Measurements from ENCODE around the gene PTGER4. TPM values are rescaled to one million over a fixed set of nuclear protein-coding genes. Genes with fewer than 3 reads are reported as not detected.
"Not testable (repeated sequence)": the region's sequence is repeated elsewhere in the genome, so short reads cannot be mapped to it uniquely, and the experiment has no call there.

The PTGER4 gene
- total RNA-seq, 4 donors from 2014 or later, result 13.3 to 44.6 (median 27.9) TPM

DNA sequence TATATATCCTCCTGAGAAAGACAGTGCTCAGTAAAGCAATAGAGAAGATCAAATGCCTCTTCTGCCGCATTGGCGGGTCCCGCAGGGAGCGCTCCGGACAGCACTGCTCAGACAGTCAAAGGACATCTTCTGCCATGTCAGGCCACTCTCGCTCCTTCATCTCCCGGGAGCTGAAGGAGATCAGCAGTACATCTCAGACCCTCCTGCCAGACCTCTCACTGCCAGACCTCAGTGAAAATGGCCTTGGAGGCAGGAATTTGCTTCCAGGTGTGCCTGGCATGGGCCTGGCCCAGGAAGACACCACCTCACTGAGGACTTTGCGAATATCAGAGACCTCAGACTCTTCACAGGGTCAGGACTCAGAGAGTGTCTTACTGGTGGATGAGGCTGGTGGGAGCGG lies 12.2 kb downstream of the PTGER4 start:
- 93% methylated on average over 8 of the region's 9 CpGs for WGBS

DNA sequence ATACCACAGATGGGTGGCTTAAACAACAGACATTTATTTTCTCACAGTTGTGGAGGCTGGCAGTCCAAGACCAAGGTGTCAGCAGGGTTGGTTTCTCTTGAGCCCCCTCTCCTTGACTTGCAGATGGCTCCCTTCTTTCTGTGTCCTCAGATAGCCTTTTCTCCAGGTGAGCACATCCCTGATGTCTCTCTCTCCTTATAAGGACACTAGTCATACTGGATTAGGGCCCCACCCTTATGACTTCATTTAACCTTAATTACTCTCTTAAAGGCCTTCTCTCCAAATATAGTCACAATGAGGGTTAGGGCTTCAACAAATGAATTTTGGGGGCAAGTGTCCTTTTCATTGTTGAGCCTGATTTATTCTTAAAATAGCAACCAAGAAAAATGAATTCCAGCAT lies 14.7 kb downstream of the PTGER4 start:
- Histone ChIP-seq H3K27ac (replicated peaks in 1 of 4) (no peak overlapping the region), H3K9me3 (no peaks in the 10 kb centered on the region), H3K27me3 (no peaks in the 10 kb centered on the region), H3K4me1 (peaks cover 6 to 12% (median 8%) of the 10 kb centered on the region in 4 donors), H3K4me3 (no peak overlapping the region), H3K36me3 (peaks cover 0 to 31% (median 13%) of the 10 kb centered on the region in 4 donors)
- TF ChIP-seq EP300 (IDR thresholded peaks at IDR 0.05), result no peak
- intact Hi-C loops (cut with DNase I), result no loop called here
- DNase-seq (ENCODE audit: extremely low spot score), result no peak

More for the DNA sequence above, 12.2 kb downstream of the PTGER4 start:
- Histone ChIP-seq H3K36me3 (peaks cover 0 to 31% (median 13%) of the 10 kb centered on the region in 4 donors), H3K27me3 (no peaks in the 10 kb centered on the region), H3K9me3 (no peaks in the 10 kb centered on the region), H3K4me1 (peaks cover 14 to 33% (median 26%) of the 10 kb centered on the region in 4 donors), H3K27ac (replicated peaks in 1 of 4) (no peak overlapping the region), H3K4me3 (no peak overlapping the region)
- intact Hi-C loops (cut with DNase I), result no loop called here
- no peak for TF ChIP-seq POLR2A (IDR thresholded peaks at IDR 0.05; ENCODE audit: low read depth)
- TF ChIP-seq EP300 (IDR thresholded peaks at IDR 0.05), result no peak
- TF ChIP-seq, protein P1, sequence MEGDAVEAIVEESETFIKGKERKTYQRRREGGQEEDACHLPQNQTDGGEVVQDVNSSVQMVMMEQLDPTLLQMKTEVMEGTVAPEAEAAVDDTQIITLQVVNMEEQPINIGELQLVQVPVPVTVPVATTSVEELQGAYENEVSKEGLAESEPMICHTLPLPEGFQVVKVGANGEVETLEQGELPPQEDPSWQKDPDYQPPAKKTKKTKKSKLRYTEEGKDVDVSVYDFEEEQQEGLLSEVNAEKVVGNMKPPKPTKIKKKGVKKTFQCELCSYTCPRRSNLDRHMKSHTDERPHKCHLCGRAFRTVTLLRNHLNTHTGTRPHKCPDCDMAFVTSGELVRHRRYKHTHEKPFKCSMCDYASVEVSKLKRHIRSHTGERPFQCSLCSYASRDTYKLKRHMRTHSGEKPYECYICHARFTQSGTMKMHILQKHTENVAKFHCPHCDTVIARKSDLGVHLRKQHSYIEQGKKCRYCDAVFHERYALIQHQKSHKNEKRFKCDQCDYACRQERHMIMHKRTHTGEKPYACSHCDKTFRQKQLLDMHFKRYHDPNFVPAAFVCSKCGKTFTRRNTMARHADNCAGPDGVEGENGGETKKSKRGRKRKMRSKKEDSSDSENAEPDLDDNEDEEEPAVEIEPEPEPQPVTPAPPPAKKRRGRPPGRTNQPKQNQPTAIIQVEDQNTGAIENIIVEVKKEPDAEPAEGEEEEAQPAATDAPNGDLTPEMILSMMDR (IDR thresholded peaks at IDR 0.05), result no peak
- no peak for TF ChIP-seq POLR2AphosphoS5 (IDR thresholded peaks at IDR 0.05)
- no peak for DNase-seq (ENCODE audit: extremely low spot score)

DNA sequence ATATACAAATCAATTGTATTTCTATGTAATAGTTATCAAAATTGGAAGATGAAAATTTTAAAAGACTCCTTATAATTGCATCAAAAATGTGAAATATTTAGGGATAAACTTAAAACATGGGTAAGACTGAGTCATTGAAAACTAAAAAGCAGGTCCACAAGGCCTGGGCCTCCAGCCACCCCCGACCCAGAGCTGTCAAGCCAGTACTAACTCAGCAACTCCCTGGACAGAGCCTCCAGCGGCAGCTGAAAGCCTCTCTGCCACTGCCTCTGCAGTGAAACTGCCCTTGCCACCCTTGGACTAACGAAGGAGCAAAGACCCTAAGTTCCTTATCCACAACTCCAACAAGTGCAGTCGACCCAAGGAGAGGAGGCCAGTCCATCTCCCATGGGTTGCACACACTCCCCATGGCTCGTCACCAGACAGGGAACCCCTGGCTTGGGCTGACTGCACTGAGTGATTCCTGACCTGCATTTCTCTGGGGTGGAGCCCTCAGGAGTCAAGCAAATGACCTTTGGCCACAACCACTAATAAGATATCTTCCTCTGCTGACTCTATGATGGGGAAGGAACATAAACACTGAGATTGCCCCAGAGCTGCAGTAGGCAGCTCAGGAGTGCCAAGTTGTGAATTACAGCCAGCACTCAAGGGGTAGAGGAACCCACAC lies 20.5 kb downstream of the PTGER4 start:
- intact Hi-C loops (cut with DNase I), result no loop called here
- WGBS, result 88% methylated on average over 5 of the region's 5 CpGs
- no peaks in the 10 kb centered on the region for H3K4me1 ChIP-seq
- DNase-seq (ENCODE audit: extremely low spot score), result no peak
- no peak overlapping the region for H3K4me3 ChIP-seq
- H3K27me3 ChIP-seq, result no peaks in the 10 kb centered on the region
- TF ChIP-seq POLR2AphosphoS5 (IDR thresholded peaks at IDR 0.05) (no peak), EP300 (IDR thresholded peaks at IDR 0.05) (no peak), POLR2A (IDR thresholded peaks at IDR 0.05; ENCODE audit: low read depth) (no peak)
- TF ChIP-seq, protein P1 (IDR thresholded peaks at IDR 0.05), result no peak
- H3K9me3 ChIP-seq, result peaks cover 0 to 19% (median 7%) of the 10 kb centered on the region in 4 donors
- H3K36me3 ChIP-seq, result peaks cover 0 to 10% (median 3%) of the 10 kb centered on the region in 4 donors
- H3K27ac ChIP-seq (replicated peaks in 1 of 4), result no peak overlapping the region

DNA sequence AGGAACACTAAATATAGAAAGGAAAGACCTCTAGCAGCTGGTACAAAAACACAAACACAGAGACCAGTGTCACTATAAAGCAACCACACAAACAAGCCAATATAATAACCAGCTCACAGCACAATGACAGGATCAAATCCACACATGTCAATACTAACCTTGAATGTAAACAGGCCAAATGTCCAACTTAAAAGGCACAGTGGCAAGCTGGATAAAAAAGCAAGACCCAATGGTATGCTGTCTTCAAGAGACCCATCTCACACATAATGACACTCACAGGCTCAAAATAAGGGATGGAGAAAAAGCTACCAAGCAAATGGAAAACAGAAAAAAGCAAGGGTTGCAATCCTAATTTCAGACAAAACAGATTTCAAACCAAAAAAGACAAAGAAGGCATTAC lies 22.3 kb downstream of the PTGER4 start:
- H3K4me1 ChIP-seq; H3K4me3 ChIP-seq; DNase-seq (ENCODE audit: extremely low spot score); H3K27ac ChIP-seq (replicated peaks in 1 of 4); intact Hi-C loops (cut with DNase I); H3K36me3 ChIP-seq; H3K27me3 ChIP-seq: not testable (repeated sequence)
- peaks cover 0 to 25% (median 7%) of the 10 kb centered on the region in 4 donors for H3K9me3 ChIP-seq

DNA sequence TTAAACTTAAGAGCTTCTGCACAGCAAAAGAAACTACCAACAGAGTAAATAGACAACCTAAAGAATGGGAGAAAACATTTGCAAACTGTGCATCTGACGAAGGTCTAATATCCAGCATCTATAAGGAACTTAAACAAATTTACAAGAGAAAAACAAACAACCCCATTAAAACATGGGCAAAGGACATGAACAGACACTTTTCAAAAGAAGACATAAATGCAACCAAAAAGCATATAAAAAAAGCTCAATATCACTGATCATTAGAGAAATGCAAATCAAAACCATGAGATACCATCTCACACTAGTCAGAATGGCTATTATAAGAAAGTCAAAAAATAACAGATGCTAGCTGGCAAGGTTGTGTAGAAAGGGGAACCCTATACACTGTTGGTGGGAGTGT lies 25.8 kb downstream of the PTGER4 start:
- H3K27ac ChIP-seq (replicated peaks in 1 of 4); H3K4me1 ChIP-seq; H3K27me3 ChIP-seq; intact Hi-C loops (cut with DNase I); DNase-seq (ENCODE audit: extremely low spot score); H3K36me3 ChIP-seq; H3K4me3 ChIP-seq: not testable (repeated sequence)
- WGBS, result 100% methylated on average over 1 of the region's 1 CpG
- peaks cover 0 to 25% (median 7%) of the 10 kb centered on the region in 4 donors for H3K9me3 ChIP-seq

DNA sequence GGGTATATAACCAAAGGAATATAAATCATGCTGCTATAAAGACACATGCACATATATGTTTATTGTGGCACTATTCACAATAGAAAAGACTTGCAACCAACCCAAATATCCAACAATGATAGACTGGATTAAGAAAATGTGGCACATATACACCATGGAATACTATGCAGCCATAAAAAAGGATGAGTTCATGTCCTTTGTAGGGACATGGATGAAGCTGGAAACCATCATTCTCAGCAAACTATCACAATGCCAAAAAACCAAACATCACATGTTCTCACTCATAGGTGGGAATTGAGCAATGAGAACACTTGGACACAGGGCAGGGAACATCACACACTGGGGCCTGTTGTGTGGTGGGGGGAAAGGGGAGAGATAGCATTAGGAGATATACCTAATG lies 30.9 kb downstream of the PTGER4 start:
- H3K4me1 ChIP-seq; DNase-seq (ENCODE audit: extremely low spot score); H3K36me3 ChIP-seq; H3K27ac ChIP-seq (replicated peaks in 1 of 4); H3K4me3 ChIP-seq; intact Hi-C loops (cut with DNase I); H3K9me3 ChIP-seq; H3K27me3 ChIP-seq: not testable (repeated sequence)

DNA sequence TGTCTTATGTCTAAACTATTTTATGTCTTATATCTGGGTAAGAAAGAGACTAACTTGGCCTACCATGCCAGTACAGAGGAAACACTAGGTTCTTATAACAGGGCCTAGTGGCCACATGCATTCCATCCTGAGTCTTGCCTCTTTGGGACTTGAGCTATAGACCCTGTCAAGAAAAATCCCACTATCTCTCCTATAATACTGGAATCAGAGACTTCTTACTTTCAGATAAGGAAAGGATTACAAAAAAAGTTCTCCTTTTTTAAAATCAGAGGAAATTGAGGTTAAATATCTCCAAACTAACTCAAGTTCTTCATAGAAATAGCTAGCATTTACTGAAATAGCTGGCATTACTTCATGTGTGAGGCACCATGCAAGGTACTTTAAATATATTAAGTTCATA lies 34.3 kb downstream of the PTGER4 start:
- Histone ChIP-seq H3K9me3 (no peaks in the 10 kb centered on the region), H3K27ac (replicated peaks in 1 of 4) (no peak overlapping the region), H3K27me3 (no peaks in the 10 kb centered on the region), H3K4me3 (no peak overlapping the region), H3K4me1 (peaks cover 0 to 8% (median 3%) of the 10 kb centered on the region in 4 donors), H3K36me3 (peaks cover 0 to 24% (median 0%) of the 10 kb centered on the region in 4 donors)
- DNase-seq (ENCODE audit: extremely low spot score), result no peak
- intact Hi-C loops (cut with DNase I), result no loop called here
- TF ChIP-seq EP300 (IDR thresholded peaks at IDR 0.05), result no peak
- no peak for TF ChIP-seq POLR2A (IDR thresholded peaks at IDR 0.05; ENCODE audit: low read depth)
- TF ChIP-seq, protein P1 (IDR thresholded peaks at IDR 0.05), result no peak
- no peak for TF ChIP-seq POLR2AphosphoS5 (IDR thresholded peaks at IDR 0.05)
